IPS-11a (cell line): ENCODE results near the gene ACADS.
A peak's percentile ranks its signal among the peaks of the same experiment; 100 is the strongest.

Experiments
- H3K4me3 ChIP-seq: one replicate; pipeline ENCODE4 v1.5.1; 2013; ENCODE audit warnings: low read depth, low read length, control low read depth

The ACADS gene, protein sequence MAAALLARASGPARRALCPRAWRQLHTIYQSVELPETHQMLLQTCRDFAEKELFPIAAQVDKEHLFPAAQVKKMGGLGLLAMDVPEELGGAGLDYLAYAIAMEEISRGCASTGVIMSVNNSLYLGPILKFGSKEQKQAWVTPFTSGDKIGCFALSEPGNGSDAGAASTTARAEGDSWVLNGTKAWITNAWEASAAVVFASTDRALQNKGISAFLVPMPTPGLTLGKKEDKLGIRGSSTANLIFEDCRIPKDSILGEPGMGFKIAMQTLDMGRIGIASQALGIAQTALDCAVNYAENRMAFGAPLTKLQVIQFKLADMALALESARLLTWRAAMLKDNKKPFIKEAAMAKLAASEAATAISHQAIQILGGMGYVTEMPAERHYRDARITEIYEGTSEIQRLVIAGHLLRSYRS

DNA sequence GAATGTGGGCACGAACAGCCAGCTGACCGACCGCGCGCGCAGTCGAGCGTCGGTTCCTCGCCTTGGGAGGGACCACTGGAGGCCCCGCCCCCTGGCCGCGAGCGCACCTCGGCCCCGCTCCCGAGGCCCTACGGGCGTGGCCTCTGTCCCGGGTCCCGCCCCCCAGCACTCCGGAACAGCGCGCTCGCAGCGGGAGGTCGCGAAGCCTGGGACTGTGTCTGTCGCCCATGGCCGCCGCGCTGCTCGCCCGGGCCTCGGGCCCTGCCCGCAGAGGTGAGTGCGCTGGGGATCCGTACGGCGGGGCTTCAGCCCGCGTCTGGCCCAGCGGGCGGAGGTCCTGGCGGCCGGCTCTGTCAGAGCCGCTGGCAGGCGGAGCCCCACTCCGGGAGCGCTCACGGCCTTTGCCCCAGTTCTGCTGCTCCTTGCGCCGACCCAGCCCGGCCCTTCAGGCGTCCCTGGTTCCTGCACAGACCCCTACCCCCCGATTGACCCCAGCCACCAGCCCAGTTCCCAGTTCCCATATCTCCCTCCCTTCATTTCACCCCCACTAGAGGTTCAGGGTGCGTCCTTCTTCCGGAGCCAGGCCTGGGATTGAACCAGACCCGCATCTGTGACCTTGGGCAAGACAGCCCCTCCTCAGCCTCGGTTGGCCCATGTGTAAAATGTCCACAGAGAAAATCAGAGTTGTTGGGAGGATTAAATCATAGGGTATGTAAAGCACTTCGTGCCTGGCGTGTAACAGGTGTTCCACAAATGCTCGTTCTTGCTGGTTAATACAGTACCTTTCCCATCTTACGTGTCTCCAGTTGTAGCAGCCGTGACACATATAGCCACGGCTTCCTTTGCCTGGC lies at the start of gene ACADS:
ACADS (plus strand) TSS at position 168 of the 851 bp plus-strand sequence; CDS start at position 228, 60 bp downstream.
- H3K4me3 ChIP-seq: peak within 1 kb of the TSS; percentile 55

DNA sequence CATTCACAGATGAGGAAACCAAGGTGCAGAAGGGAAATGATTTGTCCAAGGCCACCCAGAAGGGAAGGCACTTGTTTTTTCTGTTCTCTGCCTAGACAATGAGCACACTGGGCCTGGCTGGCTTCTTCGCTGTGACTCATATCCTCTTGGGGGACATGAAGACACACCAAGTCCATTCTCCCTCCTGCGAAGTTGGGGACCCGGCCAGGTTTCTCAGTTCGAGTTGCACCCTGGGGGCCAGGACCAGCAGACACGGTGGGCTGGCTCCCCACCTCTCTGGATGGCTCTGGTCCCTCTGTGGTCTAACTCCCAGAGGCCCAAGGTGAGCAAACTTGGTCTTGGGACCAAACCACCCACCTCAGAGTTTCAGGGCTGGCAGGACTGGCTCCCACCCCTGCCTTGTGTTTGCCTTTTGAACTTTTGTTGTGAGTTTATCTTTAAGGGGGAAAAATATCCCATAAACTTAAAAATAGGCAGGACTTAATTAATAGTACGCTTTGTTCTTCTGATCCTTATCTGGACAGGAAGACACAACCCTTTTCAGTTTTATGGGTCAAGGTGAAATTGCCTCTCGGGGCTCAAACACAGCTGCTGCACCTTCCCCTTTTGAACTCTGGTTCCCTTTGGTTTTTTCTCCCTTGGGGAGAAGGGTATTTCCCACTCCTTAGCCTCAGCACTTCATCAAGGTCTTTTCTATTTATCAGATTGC lies 47.7 kb upstream of the ACADS start:
- H3K4me3 ChIP-seq: no peak overlapping the region

DNA sequence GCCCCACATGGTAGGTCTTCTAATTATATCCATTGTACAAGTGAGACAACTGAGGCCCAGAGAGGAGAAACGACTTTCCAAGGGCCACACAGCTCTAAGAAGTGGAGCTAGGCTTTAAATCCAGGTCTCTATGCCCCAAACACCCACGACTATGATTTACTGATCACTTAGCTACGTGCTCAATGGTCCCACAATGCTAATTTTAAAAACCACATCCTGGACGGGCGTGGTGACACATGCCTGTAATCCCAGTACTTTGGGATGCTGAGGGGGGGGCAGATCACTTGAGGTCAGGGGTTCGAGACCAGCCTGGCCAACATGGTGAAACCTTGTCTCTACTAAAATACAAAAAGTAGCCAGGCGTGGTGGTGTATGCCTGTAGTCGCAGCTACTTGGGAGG lies 47.1 kb upstream of the ACADS start:
- H3K4me3 ChIP-seq: no peak overlapping the region

DNA sequence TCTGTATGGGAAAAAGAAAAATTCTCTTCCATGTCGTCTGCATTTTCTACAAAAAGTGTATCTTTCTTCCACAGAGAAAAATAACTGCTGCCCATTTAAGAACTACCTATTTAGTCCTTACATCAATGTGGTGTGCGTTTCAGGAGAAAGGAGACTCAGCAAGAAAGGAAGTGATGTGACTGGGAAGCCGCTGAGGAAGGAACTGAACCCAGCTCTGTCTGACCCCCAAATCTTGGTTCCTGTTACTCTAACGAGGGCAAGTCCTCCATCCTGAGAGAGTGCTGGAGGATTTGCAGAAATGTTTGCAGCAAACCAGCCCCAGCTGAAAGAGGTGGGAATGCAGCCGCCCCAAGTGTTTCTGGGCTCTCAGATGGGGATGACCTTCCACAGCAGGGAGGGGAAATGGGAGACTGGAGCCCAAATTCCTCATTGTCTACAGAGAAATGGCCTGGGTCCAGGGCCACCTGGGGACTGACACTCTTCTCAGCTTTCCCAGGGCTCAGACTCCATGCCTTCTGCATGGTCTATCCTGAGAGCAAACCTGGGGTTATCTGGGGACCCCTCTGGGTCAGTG lies 45.4 kb upstream of the ACADS start:
- H3K4me3 ChIP-seq: no peak overlapping the region

DNA sequence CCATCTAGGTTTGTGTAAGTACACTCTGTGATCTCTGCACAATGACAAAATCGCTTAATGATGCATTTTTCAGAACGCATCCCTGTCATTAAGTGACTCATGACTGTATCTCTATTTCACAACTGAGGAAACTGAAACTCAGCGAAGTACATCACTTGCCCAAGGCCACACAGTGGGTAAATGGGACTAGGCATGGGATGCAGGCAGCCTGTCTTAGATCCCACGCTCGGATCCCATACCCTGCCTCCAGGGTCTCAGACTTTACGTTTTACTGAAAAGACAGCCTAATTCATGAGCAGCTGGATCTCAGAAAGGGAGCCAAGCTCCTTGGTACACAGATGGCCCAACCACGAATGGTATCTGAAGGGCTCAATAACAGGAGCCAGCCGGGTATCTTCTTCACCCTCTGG lies 41.1 kb upstream of the ACADS start:
- H3K4me3 ChIP-seq: no peak overlapping the region

DNA sequence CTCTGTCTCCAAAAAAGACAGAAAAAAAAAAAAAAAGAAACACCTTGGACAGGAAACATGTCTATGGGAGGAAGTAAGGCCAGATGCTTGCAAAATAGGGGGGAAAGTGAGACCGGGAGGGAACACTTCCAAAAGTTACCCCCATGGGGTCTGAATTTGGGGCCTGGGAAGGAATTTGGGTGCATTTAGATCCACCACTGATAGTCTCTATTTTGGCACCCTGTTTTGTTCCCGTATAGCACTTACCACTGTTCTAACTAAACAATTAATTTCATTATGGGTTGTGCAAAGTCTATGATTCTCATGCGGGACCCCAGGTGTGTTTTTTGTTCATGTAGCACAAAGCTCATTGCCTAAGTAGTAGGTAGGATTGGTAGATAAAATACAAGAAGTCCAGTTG lies 40.1 kb upstream of the ACADS start:
- peak overlapping the region; percentile 85 for H3K4me3 ChIP-seq

DNA sequence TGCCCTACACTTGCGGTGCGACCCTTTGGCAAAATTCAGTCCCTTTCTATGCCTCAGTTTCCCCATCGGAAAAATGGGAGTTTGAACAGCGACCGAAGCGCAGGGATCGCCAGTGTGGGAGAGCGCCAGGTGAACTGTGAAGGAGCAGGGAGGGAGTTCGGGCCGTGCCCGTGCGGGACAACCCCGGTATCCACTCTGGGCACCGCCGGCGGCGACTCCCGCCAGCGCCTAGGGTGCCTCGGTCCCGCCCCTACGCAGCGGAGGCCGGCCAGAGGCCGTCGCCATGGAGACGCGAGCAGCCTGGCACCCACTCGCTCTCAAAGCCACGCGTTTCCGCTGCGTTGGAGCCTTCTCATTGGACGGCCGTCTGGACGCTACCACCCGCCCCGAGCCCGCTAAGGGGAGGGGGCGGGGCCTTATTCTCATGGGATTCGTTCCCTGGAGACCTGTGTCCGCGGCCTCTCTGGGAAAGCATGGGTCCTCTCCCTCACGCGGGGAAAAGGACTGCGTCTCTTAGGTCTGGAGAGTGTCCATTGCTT lies 39.4 kb upstream of the ACADS start:
- peak overlapping the region; percentile 85 for H3K4me3 ChIP-seq

DNA sequence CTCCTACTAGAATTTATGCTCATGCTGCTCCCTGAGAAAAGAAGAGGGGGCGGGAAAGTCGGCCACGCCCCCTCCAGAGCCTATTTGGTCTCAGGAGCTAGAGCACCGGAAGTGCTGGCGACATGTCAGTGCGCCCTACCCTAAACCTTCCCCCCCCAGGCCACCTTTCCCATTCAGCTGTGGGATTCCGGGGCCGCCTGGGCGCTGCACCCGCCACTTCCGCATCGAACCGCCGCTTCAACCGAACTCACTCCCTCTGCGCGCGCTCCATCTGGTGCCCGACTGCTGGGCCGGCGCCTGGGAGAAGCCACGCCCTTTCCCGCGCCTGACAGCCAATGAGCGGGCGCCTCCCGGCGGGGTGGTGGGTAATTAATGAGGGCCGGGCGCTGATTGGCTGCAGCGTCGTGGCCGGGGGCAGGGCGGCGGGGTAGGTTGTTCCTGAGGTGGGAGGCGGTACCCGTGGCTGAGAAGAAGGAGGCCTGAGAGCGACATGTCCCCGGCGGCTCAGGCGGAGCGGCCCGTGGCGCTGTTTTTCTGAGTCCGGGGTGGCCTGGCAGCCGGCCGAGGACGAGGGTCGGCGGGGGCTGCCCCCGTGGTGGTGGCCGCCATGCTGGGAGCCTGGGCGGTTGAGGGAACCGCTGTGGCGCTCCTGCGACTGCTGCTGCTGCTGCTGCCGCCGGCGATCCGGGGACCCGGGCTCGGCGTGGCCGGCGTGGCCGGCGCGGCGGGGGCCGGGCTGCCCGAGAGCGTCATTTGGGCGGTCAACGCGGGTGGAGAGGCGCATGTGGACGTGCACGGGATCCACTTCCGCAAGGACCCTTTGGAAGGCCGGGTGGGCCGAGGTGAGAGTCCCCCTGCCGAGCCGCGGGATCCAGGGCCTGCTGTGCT lies 38.7 kb upstream of the ACADS start, which contains the start of gene MLEC:
MLEC (plus strand) TSS at position 460 of the 888 bp plus-strand sequence; CDS start at position 608, 148 bp downstream.
- H3K4me3 ChIP-seq: peak within 1 kb of the TSS; percentile 85

DNA sequence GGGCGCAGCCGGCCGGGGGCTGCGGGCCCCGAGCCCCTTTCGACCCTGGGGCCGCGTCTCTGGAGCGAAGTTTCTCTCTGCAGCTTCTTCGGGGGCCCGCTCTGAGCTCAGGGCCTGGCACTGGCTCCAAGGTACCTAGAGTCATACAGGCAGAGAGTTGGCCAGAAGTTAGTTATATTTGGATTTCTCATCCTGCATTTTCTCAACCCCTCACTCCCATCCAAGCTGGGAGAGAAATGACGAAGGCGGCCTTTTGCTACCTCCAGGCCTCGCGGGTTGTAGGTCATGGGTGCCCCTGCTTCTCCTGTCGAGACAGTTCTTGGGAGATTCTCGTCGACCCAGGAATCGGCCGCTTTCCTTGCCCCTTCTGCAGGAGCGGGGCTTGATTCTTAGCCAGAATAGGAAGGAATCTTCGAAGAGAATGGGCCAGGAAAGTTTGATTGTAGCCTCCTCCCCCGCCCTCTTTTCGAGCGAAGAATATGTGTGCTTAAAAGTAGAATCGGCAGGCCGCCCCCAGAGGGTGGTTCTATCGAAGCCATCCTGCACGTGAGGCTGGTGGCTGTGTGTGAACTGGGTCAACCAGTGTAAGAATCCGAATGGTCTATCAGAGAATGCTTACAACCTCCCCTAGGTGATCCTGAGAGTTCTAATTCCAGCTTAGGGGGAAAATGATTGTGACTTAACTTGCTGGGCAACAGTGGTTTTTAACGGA lies 37.9 kb upstream of the ACADS start:
- H3K4me3 ChIP-seq: peak overlapping the region; percentile 84

DNA sequence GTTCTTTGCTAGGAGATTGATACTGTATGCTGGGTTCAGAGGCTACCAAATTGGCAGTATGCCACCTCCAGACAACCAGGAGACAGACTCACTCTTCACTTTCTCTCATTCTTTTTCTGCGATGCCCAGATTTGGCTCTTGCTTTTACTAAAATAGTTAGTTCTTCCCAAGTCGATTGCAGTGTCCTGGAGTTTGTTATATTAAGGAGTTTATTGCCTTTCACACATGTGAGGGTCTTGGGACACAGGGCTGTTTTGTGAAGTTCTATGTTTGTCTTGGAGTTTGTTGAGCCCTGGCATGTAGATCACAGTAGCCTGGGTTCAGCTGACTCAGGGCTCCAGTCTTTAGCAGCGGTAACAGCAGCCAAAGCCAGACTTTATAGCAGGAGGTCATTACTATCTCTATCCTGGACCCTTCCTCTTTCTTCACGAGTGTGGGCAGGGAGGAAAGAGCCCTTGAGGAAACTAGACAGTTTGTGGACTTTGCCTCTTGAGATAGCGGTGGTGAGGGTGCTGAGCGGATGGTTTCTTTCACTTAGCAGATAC lies 37.0 kb upstream of the ACADS start:
- peak overlapping the region; percentile 84 for H3K4me3 ChIP-seq

DNA sequence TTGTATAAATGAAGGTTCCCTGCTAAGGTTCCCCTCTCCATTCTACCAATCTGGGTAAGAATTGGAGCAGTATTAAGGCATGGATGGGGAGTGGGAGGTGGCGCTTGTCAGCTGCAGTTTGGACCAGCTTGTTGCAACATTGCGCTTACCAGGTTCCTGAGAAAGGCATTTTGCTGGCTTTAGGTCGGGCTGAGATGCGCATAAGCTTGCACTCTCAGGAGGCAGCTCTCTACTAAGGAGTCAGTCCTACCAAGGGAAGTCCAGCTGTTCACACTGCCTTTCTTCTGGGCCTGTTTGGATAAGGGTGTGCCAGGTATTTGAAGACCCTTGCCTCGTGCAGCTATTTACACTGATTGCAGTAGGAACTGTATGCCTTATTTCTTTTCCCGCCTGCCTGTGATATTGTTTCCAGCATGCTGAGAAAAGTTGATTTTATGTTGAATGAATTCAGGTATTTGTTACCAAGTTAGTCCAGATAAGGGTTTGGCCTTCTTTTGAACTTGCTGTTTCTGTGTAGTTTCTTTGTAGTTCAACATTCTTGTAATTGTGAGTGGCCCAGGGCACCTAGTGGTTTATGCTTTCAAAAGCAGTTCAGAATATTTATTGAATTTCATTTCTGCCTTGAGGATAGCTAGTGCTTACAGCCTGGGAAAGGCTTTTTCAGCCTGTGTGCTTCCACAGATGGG lies 36.1 kb upstream of the ACADS start:
- H3K4me3 ChIP-seq: peak overlapping the region; percentile 84

DNA sequence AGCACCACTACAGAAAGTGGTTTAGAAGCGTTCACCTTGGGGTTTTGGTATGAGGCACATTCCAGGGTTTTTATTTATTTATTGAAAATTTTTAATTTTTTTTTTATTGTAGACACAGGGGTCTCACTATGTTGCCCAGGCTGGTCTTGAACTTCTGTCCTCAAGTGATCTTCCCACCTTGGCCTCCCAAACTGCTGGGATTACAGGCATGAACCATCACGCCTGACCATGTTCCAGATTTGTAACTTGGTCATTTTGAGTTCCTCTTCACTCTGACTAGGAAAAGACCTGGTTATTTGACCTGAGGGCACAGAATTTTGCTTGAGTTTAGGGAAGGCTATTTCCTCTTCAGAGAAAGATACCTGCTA lies 35.6 kb upstream of the ACADS start:
- H3K4me3 ChIP-seq: no peak overlapping the region

DNA sequence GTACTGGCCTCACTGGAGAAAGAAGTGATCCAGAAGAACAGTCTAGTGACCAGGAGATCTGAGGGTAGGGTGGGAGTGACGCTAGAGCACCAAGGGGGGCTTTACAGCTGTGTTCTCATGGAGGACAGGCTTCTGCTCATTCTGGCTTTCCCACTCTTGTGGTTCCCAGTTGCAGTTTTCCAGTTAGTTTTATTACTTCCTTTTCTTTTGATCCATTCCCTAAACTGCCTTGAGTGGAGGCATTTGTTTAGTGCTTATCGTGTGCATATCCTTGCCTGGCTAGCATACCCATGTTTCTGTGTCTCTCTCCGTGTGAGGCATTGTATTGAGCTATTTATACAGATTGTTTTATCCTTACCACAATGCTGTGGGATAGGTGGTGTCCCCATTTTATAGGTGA lies 34.6 kb upstream of the ACADS start:
- no peak overlapping the region for H3K4me3 ChIP-seq

DNA sequence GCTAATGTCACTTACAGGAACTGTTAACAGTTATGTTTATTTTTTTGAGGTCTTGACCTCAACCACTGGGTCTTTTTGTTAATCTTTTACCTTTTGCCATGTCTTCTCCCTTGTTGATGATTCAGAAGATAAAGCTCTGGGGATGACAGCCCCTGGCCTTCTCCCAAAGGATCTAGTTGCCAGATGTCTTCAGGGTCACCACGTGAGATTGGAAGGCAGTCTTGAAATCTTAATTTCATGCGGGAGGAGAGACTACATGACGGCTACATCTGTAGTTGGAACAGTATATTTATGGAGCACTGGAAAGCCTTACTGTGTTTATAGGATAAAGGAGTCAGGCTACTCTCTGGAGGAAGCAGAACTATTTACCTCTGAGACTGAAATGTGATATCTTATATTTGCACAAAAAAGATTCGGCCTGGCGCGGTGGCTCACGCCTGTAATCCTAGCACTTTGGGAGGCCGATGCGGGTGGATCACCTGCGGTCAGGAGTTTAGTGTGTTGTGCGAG lies 33.0 kb upstream of the ACADS start:
- no peak overlapping the region for H3K4me3 ChIP-seq

DNA sequence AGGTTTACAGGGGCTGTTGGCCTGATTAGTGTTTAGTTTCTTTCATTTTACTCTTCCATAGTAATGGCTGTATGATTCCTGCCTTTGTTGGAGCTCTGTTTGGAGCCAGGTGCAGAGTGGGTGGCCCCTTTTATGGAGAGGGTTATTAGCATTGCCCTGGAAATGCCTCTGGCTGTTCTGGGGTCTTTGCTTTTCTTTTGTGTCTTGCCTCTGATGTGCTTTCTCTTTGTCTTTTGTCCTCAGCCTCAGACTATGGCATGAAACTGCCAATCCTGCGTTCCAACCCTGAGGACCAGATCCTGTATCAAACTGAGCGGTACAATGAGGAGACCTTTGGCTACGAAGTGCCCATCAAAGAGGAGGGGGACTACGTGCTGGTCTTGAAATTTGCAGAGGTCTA lies 31.8 kb upstream of the ACADS start:
- no peak overlapping the region for H3K4me3 ChIP-seq

DNA sequence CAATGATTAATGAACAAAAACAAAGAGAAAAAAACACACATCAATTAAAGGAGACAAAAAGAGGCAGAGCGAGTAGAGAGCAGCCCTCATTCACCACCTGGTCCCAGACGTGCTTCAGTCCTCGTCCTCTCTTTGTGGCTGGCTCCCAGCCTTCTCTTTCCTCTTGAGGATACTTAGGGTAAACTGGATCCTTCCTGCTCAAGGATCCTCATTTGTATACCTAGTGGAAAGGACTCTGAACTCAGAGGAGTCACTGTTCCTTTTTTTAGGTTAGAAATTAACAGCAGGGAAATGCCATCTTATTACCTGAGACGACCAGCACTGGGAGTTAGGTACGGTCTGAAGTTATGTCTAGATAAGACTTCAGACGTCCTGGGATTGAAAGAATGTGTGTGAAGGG lies 29.0 kb upstream of the ACADS start:
- no peak overlapping the region for H3K4me3 ChIP-seq

DNA sequence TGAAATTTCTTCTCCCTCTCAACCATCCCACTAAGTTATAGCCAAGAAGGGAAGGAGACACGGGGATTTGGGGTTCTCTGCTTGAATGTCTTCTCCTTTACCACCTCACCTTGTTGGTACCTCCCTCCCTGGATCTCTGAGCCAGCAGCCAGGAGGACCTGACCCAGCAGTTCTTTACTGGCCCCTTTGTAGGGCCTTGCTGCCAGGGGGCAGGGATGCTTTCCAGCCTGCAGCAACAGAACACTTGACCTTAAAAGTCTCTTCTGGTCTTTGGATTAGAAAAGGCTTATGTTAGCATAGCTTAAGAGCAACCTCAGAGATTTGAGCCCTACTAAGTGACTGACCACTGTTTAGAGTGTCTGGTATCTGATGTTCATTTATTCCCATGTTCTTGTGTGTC lies 28.3 kb upstream of the ACADS start:
- no peak overlapping the region for H3K4me3 ChIP-seq

DNA sequence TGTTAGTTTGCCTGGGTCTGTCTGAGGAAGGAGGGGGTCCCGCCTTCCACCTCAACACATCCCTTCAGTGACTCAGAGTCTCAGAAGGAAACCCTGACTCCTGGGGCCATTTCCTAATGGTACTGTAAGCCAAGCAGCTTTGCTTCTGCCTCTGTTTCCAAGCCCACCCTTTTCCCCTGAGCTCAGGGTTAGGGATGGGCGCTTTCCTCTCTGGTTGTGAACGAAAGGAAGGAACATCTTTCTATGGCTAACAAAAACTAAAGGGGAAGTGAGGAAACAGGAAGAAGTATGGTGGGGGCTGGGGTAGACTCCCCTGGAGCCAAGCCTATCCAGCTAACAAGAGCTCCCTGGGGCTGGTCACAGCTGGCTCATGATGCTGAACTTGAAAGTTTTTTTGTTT lies 27.0 kb upstream of the ACADS start:
- H3K4me3 ChIP-seq: no peak overlapping the region
